Measurements from ENCODE around the gene RUFY1. TPM values are rescaled to one million over a fixed set of nuclear protein-coding genes. Genes with fewer than 3 reads are reported as not detected.

Gene RUFY1
- total RNA-seq, 2 donors from 2014 or later, result 39.1 to 41.5 TPM

DNA sequence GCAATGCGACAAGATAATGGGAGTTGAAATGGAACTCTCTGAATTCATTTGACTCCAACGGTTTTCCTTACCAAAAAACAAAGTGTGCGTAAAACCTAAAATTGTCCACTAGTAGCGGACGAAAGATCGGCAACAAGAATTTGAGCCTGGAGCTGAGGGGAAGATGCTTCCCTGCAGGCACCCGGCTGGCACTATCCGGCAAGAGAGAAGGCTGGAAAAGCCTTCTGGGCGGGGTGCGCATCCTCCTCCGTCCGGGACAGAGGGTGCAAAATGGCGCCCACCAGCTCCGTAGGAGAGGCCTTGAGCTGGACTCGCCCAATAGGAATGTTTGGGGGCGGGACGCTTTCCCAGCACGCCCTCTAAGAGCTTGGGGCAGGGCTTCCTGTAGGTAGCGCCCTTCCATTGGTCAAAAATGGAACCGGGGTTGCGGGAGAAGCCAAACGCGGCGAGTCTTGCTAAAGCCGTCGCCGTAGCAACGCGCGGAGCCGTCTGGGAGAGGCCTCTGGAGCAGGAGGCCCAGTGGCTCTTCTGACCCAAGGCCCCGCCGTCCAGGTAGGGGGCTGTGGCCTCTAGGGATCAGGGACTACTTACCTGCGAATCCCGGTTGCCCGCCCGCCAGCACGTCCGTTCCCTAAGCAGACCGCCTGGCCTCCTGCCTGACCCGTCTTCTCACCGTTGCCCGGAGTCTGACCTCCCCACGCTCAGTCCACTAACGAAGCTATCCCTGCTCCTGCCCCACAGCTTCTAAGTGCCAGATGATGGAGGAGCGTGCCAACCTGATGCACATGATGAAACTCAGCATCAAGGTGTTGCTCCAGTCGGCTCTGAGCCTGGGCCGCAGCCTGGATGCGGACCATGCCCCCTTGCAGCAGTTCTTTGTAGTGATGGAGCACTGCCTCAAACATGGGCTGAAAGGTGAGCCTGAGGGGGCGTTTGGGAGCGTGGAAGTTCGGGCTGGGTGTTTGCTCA lies 9.2 kb downstream of the RUFY1 start:
- peak overlapping the region; percentile 93 for H3K27ac Mint-ChIP-seq
- H3K27me3 Mint-ChIP-seq, result no peaks in the 10 kb centered on the region
- peaks cover 5% of the 10 kb centered on the region for H3K4me1 Mint-ChIP-seq
- H3K9me3 Mint-ChIP-seq, result no peaks in the 10 kb centered on the region
- H3K36me3 Mint-ChIP-seq (ENCODE audit: low read depth), result peaks cover 53% of the 10 kb centered on the region
- H3K4me3 Mint-ChIP-seq, result peak overlapping the region; percentile 99
- peak; percentile 100 for ATAC-seq (replicated peaks)

- peaks cover 76% of the 10 kb centered on the region for H3K36me3 Mint-ChIP-seq (ENCODE audit: low read depth)
- no peaks in the 10 kb centered on the region for H3K9me3 Mint-ChIP-seq
- no peak overlapping the region for H3K4me3 Mint-ChIP-seq
- no peaks in the 10 kb centered on the region for H3K27me3 Mint-ChIP-seq
- no peak overlapping the region for H3K27ac Mint-ChIP-seq
- no peaks in the 10 kb centered on the region for H3K4me1 Mint-ChIP-seq
- no peak for ATAC-seq (replicated peaks)
Observed at GRCh38 chr5:179564526-179564925, 14.2 kb downstream of the RUFY1 start.

GRCh38 chr5:179568721-179569120 lies 18.4 kb downstream of the RUFY1 start:
- H3K4me3 Mint-ChIP-seq, result no peak overlapping the region
- H3K36me3 Mint-ChIP-seq (ENCODE audit: low read depth), result peaks cover 86% of the 10 kb centered on the region
- no peaks in the 10 kb centered on the region for H3K4me1 Mint-ChIP-seq
- no peaks in the 10 kb centered on the region for H3K27me3 Mint-ChIP-seq
- no peaks in the 10 kb centered on the region for H3K9me3 Mint-ChIP-seq
- peak overlapping the region; percentile 62 for H3K27ac Mint-ChIP-seq
- ATAC-seq (replicated peaks), result no peak

DNA sequence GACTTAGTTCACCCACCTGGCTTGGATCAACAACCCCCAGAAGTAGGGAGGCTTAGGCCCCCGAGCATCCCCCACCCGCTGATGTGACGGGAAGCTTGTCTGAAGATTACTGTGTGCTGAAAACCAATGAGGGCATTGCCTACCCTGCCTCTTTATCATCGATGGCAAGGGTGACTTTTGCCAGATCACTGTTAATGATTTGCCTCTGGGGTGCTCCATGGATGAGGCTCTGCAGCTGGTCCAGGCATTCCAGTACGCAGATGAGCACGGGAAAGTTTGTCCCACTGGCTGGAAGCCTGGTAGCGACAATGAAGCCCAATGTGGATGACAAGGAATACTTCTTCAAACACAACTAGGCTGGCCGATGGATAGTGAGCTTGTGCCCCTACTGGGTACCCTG lies 22.0 kb downstream of the RUFY1 start:
- Mint-ChIP-seq H3K9me3 (no peaks in the 10 kb centered on the region), H3K27me3 (no peaks in the 10 kb centered on the region), H3K27ac (no peak overlapping the region), H3K4me1 (no peaks in the 10 kb centered on the region), H3K36me3 (ENCODE audit: low read depth) (peaks cover 89% of the 10 kb centered on the region), H3K4me3 (no peak overlapping the region)
- ATAC-seq (replicated peaks), result no peak

- no peak overlapping the region for H3K4me3 Mint-ChIP-seq
- no peaks in the 10 kb centered on the region for H3K27me3 Mint-ChIP-seq
- no peaks in the 10 kb centered on the region for H3K9me3 Mint-ChIP-seq
- H3K27ac Mint-ChIP-seq, result no peak overlapping the region
- peaks cover 84% of the 10 kb centered on the region for H3K36me3 Mint-ChIP-seq (ENCODE audit: low read depth)
- no peaks in the 10 kb centered on the region for H3K4me1 Mint-ChIP-seq
- no peak for ATAC-seq (replicated peaks)
Observed at GRCh38 chr5:179577286-179577960, 27.1 kb downstream of the RUFY1 start.

- Mint-ChIP-seq H3K4me1 (no peaks in the 10 kb centered on the region), H3K4me3 (no peak overlapping the region), H3K27ac (peak overlapping the region; percentile 28), H3K36me3 (ENCODE audit: low read depth) (peaks cover 71% of the 10 kb centered on the region), H3K9me3 (no peaks in the 10 kb centered on the region), H3K27me3 (no peaks in the 10 kb centered on the region)
- no peak for ATAC-seq (replicated peaks)
Observed at GRCh38 chr5:179585941-179586401, 35.6 kb downstream of the RUFY1 start.

DNA sequence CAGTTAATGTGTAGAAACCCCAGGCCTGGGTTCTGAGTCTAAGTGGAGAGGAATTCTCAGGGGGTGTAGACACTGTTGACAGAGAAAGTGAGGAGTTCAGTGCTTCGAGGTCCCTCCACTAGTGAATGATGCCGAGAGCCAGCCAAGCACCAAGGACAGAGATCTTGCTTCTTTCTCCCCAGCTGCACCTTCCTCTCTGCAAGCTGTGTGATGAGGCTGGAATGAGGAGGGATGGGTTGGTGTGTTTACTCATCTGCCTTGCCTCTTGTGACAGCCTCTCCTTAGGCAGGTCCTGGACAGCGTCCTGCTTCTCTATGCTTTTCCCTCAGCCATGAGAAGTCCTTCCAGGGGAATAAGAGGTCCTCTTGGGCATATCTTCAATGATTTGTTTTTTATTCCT lies 37.8 kb downstream of the RUFY1 start:
- H3K4me3 Mint-ChIP-seq, result no peak overlapping the region
- H3K27me3 Mint-ChIP-seq, result no peaks in the 10 kb centered on the region
- no peak overlapping the region for H3K27ac Mint-ChIP-seq
- H3K36me3 Mint-ChIP-seq (ENCODE audit: low read depth), result peaks cover 83% of the 10 kb centered on the region
- H3K4me1 Mint-ChIP-seq, result no peaks in the 10 kb centered on the region
- no peak for ATAC-seq (replicated peaks)
- no peaks in the 10 kb centered on the region for H3K9me3 Mint-ChIP-seq

- H3K9me3 Mint-ChIP-seq, result no peaks in the 10 kb centered on the region
- no peak for ATAC-seq (replicated peaks)
- H3K4me1 Mint-ChIP-seq, result no peaks in the 10 kb centered on the region
- H3K27ac Mint-ChIP-seq, result peak overlapping the region; percentile 24
- H3K27me3 Mint-ChIP-seq, result no peaks in the 10 kb centered on the region
- H3K4me3 Mint-ChIP-seq, result no peak overlapping the region
- peaks cover 89% of the 10 kb centered on the region for H3K36me3 Mint-ChIP-seq (ENCODE audit: low read depth)
Observed at GRCh38 chr5:179595916-179596315, 45.6 kb downstream of the RUFY1 start.

DNA sequence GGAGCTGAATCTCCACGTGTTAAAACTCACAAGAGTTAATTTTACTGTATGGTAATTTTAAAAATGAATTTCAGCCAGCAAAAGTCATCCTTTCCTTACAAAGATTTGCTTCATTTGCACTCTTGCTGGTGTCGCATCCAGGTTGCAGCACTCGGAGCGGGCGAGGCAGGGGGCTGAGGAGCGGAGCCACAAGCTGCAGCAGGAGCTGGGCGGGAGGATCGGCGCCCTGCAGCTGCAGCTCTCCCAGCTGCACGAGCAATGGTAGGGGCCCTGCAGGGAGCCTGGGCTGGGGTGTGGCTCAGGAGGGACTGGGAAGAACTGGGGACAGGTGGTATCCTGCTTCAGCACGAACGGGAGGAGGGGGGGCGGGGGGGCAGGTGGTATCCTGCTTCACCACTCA lies 46.1 kb downstream of the RUFY1 start:
- Mint-ChIP-seq H3K36me3 (ENCODE audit: low read depth) (peaks cover 89% of the 10 kb centered on the region), H3K27ac (no peak overlapping the region), H3K9me3 (no peaks in the 10 kb centered on the region), H3K4me3 (no peak overlapping the region), H3K27me3 (no peaks in the 10 kb centered on the region), H3K4me1 (no peaks in the 10 kb centered on the region)
- ATAC-seq (replicated peaks), result no peak

DNA sequence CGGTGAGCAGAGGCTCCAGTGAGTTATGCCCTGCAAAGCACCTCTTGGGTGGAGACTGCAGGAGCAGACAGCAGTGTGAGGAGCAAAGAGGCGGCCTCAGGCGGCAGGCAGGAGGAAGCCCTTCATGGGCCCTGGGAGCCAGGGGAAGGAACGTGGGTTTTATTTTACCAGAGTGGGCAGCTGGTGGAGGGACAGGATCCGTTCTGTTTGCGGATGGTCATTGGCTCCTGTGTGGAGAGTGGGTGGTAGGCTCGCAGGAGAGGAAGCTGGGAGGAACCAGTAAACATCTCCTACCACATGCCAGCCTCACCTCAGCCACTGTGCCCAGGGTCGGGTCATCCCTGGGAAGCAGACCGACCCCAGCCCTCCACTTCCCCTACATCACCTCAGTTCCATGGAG lies 48.7 kb downstream of the RUFY1 start:
- Mint-ChIP-seq H3K9me3 (no peaks in the 10 kb centered on the region), H3K36me3 (ENCODE audit: low read depth) (peaks cover 80% of the 10 kb centered on the region), H3K27ac (peak overlapping the region; percentile 56), H3K4me3 (no peak overlapping the region), H3K4me1 (no peaks in the 10 kb centered on the region), H3K27me3 (no peaks in the 10 kb centered on the region)
- ATAC-seq (replicated peaks), result no peak

DNA sequence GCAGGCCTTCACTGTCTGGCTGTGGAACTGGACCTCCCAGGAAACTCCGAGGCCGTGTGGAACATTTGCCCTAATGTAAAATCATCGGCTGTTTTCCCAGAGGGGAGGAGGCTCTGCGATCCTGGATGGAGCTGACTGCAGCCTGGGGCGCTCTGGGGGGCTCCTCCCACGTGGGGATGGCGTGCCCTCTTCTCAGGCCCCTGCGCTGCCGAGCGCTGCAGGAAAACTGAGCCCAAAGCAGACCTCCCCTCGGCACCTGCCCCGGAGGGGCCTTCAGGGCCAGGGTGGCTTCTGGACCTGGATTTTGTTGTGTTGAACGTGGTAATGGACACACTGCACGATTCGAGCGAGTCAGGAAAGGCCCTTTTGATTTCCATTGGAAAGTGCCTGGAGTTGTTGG lies 49.2 kb downstream of the RUFY1 start:
- Mint-ChIP-seq H3K27ac (no peak overlapping the region), H3K27me3 (no peaks in the 10 kb centered on the region), H3K36me3 (ENCODE audit: low read depth) (peaks cover 80% of the 10 kb centered on the region), H3K4me1 (no peaks in the 10 kb centered on the region), H3K9me3 (no peaks in the 10 kb centered on the region), H3K4me3 (no peak overlapping the region)
- ATAC-seq (replicated peaks), result no peak

DNA sequence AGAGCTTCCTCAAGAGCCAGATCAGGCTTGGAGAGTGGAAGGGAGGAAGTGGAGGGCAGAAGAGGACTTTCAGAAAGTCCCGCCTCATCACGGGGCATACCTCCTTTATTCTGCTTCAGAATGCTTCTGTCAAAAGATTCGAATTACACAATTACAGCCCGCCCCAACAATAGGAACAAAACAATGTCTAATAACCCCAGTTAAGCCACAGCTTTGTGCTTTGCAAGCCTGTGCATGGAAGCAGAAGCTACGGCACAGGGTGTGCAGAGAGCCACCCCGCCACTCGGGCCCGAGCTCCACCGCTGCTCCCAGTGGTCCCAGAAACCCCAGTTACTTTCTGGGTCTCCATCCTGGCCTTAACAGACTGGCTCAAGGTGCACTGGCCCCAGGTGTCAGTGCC lies 49.6 kb downstream of the RUFY1 start:
- no peak overlapping the region for H3K4me3 Mint-ChIP-seq
- H3K4me1 Mint-ChIP-seq, result no peaks in the 10 kb centered on the region
- no peak overlapping the region for H3K27ac Mint-ChIP-seq
- no peaks in the 10 kb centered on the region for H3K9me3 Mint-ChIP-seq
- H3K36me3 Mint-ChIP-seq (ENCODE audit: low read depth), result peaks cover 78% of the 10 kb centered on the region
- H3K27me3 Mint-ChIP-seq, result no peaks in the 10 kb centered on the region
- ATAC-seq (replicated peaks), result no peak

DNA sequence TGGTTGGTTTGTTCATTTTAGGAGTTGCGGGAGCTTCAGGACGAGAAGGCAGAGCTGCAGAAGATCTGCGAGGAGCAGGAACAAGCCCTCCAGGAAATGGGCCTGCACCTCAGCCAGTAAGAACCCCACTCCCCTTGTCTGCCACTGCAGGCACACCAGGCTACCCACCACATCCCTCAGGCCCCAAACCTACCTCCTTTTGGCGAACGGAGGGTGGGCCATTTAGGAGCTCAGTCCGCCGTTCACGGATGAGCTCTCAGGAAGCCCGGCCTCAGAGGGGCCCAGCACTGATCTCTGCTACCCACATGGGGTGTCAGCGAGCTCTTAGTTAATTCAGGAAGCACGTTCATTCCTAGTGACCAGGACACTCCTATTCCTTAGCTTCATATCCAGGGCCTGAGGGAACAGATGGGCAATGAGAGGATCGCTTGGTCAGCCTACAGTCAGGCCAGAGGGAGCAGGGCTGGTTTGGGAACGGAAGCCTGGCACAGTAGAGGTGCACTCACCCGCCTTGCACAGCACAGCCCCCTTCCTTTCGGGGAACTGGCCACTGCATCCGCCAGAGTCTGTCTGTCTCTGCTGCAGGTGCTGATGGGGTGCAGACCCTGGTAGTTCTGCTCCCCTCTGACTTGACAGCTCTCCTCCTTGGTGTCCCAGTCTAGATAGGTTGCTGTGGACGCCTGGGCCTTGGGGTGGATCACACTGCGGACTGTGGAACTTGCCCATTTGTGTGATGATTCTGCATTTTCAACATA lies 51.7 kb downstream of the RUFY1 start:
- no peaks in the 10 kb centered on the region for H3K27me3 Mint-ChIP-seq
- H3K4me3 Mint-ChIP-seq, result no peak overlapping the region
- no peak overlapping the region for H3K27ac Mint-ChIP-seq
- H3K4me1 Mint-ChIP-seq, result no peaks in the 10 kb centered on the region
- no peak for ATAC-seq (replicated peaks)
- peaks cover 73% of the 10 kb centered on the region for H3K36me3 Mint-ChIP-seq (ENCODE audit: low read depth)
- H3K9me3 Mint-ChIP-seq, result no peaks in the 10 kb centered on the region

GRCh38 chr5:179603308-179603707 lies 53.0 kb downstream of the RUFY1 start:
- ATAC-seq (replicated peaks), result no peak
- H3K36me3 Mint-ChIP-seq (ENCODE audit: low read depth), result peaks cover 61% of the 10 kb centered on the region
- H3K4me3 Mint-ChIP-seq, result no peak overlapping the region
- no peaks in the 10 kb centered on the region for H3K27me3 Mint-ChIP-seq
- no peaks in the 10 kb centered on the region for H3K4me1 Mint-ChIP-seq
- no peaks in the 10 kb centered on the region for H3K9me3 Mint-ChIP-seq
- no peak overlapping the region for H3K27ac Mint-ChIP-seq
